Measurements from ENCODE around the gene MRRF. TPM values are rescaled to one million over a fixed set of nuclear protein-coding genes. Genes with fewer than 3 reads are reported as not detected.

Gene MRRF, protein sequence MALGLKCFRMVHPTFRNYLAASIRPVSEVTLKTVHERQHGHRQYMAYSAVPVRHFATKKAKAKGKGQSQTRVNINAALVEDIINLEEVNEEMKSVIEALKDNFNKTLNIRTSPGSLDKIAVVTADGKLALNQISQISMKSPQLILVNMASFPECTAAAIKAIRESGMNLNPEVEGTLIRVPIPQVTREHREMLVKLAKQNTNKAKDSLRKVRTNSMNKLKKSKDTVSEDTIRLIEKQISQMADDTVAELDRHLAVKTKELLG
- total RNA-seq: 10 to 100 TPM; 17.7 to 29.9 (median 21.3) TPM
- 43.9 TPM for total RNA-seq (2013)

DNA sequence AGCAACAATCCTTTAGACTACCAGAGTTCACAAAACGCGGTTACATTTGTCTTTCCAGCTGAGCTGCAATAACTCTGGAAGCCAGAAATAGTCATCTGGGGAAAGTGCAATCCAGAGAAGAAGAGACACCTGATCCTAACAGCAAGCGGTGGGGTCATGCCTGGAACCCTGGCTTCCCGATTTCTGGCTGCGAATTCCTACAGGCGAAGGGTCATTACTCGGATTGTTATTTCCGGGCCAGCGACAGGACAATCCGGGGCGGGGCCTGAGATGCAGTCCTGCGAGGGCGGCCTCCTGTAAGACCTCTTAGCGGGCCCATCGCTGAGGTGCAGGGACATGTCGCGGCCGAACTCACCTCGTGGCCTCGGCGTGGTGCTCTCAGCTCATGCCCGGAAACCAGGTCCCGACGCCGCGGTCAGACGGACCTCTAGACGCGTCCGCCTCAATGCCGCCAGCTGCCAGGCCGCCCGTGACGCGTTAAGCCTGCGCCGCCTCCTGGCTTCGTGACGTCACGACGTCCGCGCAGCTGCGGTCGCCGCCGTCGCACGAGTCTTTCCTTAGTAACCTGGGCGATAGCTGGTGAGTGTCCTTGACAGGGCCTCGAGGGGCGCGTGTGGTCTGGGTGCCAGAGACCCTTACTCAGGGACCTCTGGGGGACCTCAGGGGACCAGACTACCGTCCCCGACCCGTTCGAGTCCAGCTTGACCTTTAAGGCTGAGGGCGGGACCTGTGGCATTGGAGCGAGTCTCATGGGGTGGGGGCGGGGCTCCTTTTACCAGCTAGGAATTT is at the start of gene MRRF, which contains the start of gene RBM18:
Gene MRRF, plus strand, starts transcription at position 523 of the 789 bp plus-strand sequence. CDS start 6,010 bp downstream, outside the sequence.
Gene RBM18, minus strand, starts transcription at position 481 of the 789 bp plus-strand sequence. CDS start 3,348 bp downstream, outside the sequence.
- peak; percentile 78 to 91 (median 82) for ATAC-seq
- DNase-seq: peak; percentile 96

DNA sequence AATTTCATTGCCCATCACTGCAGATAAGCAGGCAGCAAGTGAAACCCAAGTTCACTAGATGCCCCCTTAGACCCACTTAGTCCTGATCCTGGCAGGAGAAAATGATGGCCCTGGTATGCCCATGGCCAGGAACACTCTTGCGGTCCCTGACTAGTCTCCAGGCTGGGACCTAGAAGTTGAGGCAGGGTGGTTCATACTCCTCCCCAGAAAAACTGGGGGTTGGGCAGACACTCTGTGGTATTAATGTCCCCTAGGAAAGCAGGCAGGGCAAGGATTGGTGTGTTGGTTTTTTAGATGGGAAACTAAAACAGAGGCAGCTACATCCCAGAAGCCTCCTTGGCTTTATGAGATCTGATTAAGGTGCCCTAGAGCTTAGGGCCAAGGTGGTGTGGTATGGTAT is 49.0 kb upstream of the MRRF start:
- intact Hi-C loops (cut with micrococcal nuclease): no loop called here
- peaks cover 29% of the 10 kb centered on the region for H3K4me1 ChIP-seq (ENCODE audit: control insufficient read depth, insufficient read depth, low read length)
- no peaks in the 10 kb centered on the region for H3K9me3 Mint-ChIP-seq
- peaks cover 22 to 33% of the 10 kb centered on the region in 2 donors for H3K4me1 Mint-ChIP-seq
- no peaks in the 10 kb centered on the region for H3K9me3 ChIP-seq (ENCODE audit: control insufficient read depth, insufficient read depth, low read length)
- TF ChIP-seq, protein P1, sequence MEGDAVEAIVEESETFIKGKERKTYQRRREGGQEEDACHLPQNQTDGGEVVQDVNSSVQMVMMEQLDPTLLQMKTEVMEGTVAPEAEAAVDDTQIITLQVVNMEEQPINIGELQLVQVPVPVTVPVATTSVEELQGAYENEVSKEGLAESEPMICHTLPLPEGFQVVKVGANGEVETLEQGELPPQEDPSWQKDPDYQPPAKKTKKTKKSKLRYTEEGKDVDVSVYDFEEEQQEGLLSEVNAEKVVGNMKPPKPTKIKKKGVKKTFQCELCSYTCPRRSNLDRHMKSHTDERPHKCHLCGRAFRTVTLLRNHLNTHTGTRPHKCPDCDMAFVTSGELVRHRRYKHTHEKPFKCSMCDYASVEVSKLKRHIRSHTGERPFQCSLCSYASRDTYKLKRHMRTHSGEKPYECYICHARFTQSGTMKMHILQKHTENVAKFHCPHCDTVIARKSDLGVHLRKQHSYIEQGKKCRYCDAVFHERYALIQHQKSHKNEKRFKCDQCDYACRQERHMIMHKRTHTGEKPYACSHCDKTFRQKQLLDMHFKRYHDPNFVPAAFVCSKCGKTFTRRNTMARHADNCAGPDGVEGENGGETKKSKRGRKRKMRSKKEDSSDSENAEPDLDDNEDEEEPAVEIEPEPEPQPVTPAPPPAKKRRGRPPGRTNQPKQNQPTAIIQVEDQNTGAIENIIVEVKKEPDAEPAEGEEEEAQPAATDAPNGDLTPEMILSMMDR (IDR thresholded peaks at IDR 0.05): no peak
- ATAC-seq: no peak
- no peak for DNase-seq
- WGBS (ENCODE audit: insufficient coverage): 100% methylated on average over 1 of the region's 1 CpG
- H3K4me3 Mint-ChIP-seq: no peak overlapping the region
- peaks cover 39% of the 10 kb centered on the region for H3K27me3 ChIP-seq (ENCODE audit: control insufficient read depth, insufficient read depth, low read length)
- no peaks in the 10 kb centered on the region for H3K36me3 ChIP-seq (ENCODE audit: control insufficient read depth, insufficient read depth, low read length)
- H3K36me3 Mint-ChIP-seq: no peaks in the 10 kb centered on the region
- H3K27ac ChIP-seq (ENCODE audit: low read length): no peak overlapping the region
- H3K4me3 ChIP-seq (ENCODE audit: low read length): no peak overlapping the region
- peaks cover 70 to 74% of the 10 kb centered on the region in 2 donors for H3K27me3 Mint-ChIP-seq (ENCODE audit: low read depth in 2 of 2)
- H3K27ac Mint-ChIP-seq: no peak overlapping the region

More for the DNA sequence above, at the start of gene MRRF, which contains the start of gene RBM18:
- H3K27ac ChIP-seq (ENCODE audit: low read length): peak within 1 kb of the TSS; percentile 85
- no peaks in the 10 kb centered on the region for H3K9me3 ChIP-seq (ENCODE audit: control insufficient read depth, insufficient read depth, low read length)
- under 1% methylated on average over 60 of the region's 60 CpGs for whole genome bisulfite sequencing (ENCODE audit: insufficient coverage)
- Mint-ChIP-seq H3K27ac (peak within 1 kb of the TSS; percentile 99 to 100), H3K27me3 (ENCODE audit: low read depth in 2 of 2) (no peaks in the 10 kb centered on the region), H3K9me3 (no peaks in the 10 kb centered on the region), H3K36me3 (peaks cover 11% of the 10 kb centered on the region), H3K4me3 (peak within 1 kb of the TSS; percentile 99), H3K4me1 (peaks cover 57% of the 10 kb centered on the region in 2 donors)
- H3K4me1 ChIP-seq (ENCODE audit: control insufficient read depth, insufficient read depth, low read length): peaks cover 13% of the 10 kb centered on the region
- intact Hi-C loops (cut with micrococcal nuclease): loop anchor here (1.0 to 10.0 kb wide), 4 partner anchors 105 to 550 kb away; partner anchors contain the start of genes MORN5, NDUFA8 and TTLL11
- TF ChIP-seq, protein P1 (IDR thresholded peaks at IDR 0.05): no peak
- H3K4me3 ChIP-seq (ENCODE audit: low read length): peak within 1 kb of the TSS; percentile 88
- peaks cover 16% of the 10 kb centered on the region for H3K36me3 ChIP-seq (ENCODE audit: control insufficient read depth, insufficient read depth, low read length)
- H3K27me3 ChIP-seq (ENCODE audit: control insufficient read depth, insufficient read depth, low read length): no peaks in the 10 kb centered on the region

DNA sequence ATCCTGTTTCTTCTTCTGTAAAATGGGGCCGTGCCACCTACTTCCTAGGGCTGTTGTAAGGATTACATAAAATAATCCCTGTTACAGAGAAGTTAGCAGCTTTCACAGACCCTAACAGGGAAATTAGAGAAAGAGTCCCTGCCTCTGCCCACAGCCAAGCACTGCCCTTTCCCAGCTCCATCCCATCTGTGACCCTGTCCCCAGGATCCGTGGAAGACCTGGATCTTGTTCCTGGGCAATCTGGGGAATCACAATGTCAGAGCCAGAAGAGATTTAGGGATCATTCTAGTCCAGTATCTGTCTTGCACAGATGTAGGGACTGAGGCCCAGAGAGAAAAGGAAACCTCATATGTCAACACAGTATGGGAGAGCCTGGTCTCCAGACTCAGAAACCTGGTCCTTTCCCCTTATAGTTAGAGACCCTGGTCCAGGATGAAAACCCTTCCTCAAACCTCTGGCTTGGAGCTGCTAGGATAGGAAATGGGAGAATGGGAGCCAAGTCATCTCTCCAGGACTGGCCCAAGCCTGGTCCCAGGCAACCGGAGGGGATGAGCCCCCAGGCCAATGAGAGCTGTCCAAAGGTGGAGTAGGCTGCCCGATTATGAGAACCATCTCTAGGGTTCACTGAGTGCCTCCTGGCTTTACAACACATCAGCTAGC is 48.4 kb upstream of the MRRF start:
- peaks cover 44% of the 10 kb centered on the region for H3K27me3 ChIP-seq (ENCODE audit: control insufficient read depth, insufficient read depth, low read length)

More for the DNA sequence above, 48.4 kb upstream of the MRRF start:
- H3K9me3 ChIP-seq (ENCODE audit: control insufficient read depth, insufficient read depth, low read length): no peaks in the 10 kb centered on the region
- no peak overlapping the region for H3K4me3 ChIP-seq (ENCODE audit: low read length)
- H3K4me3 Mint-ChIP-seq: no peak overlapping the region
- no peaks in the 10 kb centered on the region for H3K9me3 Mint-ChIP-seq
- no peaks in the 10 kb centered on the region for H3K36me3 Mint-ChIP-seq
- WGBS (ENCODE audit: insufficient coverage): 87% methylated on average over 4 of the region's 4 CpGs
- no peak overlapping the region for H3K27ac Mint-ChIP-seq
- peaks cover 74 to 75% of the 10 kb centered on the region in 2 donors for H3K27me3 Mint-ChIP-seq (ENCODE audit: low read depth in 2 of 2)
- H3K36me3 ChIP-seq (ENCODE audit: control insufficient read depth, insufficient read depth, low read length): no peaks in the 10 kb centered on the region
- intact Hi-C loops (cut with micrococcal nuclease): no loop called here
- H3K27ac ChIP-seq (ENCODE audit: low read length): no peak overlapping the region
- TF ChIP-seq, protein P1 (IDR thresholded peaks at IDR 0.05): no peak
- H3K4me1 Mint-ChIP-seq: peaks cover 22 to 33% of the 10 kb centered on the region in 2 donors
- no peak for ATAC-seq
- no peak for DNase-seq
- peaks cover 29% of the 10 kb centered on the region for H3K4me1 ChIP-seq (ENCODE audit: control insufficient read depth, insufficient read depth, low read length)

Measured in natural killer cell (primary cell).